ENCODE measurements around the gene ESYT3.

DNA sequence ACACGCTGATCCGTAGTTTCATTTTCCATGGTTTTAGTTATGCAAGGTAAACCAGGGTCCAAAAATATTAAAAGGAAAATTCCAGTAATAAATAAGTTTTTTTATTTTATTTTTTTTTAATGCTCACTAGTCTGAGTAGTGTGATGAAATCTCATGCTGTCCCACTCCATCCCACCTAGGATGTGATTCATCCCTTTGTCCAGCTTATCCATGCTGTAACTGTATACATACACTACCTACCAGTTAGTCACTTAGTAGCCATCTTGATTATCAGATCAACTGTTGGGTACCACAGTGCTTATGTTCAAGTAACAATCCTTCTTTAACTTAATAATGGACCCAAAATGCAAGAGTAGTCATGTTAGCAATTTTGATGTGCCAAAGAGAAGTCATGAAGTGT, 75.2 kb downstream of the ESYT3 start:
- TF ChIP-seq, protein P1, sequence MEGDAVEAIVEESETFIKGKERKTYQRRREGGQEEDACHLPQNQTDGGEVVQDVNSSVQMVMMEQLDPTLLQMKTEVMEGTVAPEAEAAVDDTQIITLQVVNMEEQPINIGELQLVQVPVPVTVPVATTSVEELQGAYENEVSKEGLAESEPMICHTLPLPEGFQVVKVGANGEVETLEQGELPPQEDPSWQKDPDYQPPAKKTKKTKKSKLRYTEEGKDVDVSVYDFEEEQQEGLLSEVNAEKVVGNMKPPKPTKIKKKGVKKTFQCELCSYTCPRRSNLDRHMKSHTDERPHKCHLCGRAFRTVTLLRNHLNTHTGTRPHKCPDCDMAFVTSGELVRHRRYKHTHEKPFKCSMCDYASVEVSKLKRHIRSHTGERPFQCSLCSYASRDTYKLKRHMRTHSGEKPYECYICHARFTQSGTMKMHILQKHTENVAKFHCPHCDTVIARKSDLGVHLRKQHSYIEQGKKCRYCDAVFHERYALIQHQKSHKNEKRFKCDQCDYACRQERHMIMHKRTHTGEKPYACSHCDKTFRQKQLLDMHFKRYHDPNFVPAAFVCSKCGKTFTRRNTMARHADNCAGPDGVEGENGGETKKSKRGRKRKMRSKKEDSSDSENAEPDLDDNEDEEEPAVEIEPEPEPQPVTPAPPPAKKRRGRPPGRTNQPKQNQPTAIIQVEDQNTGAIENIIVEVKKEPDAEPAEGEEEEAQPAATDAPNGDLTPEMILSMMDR (conservative IDR thresholded peaks at IDR 0.05; ENCODE audit: low read depth, low read length), result no peak
- TF ChIP-seq EZH2 (IDR thresholded peaks at IDR 0.05; ENCODE audit: borderline replicate concordance, low read depth, low read length, poor library complexity, severe bottlenecking), result no peak

Data from A673 (cell line).